HG03025 (cell line): ENCODE results near the gene ANGEL2.
A peak's percentile ranks its signal among the peaks of the same experiment; 100 is the strongest.
"Not testable (repeated sequence)": the region's sequence is repeated elsewhere in the genome, so short reads cannot be mapped to it uniquely, and the experiment has no call there.

Source experiments
- ATAC-seq: cut with Tn5 transposase; IDR thresholded peaks from one replicate; pipeline ENCODE4 v1.9.1; 2021; ENCODE audit warnings: mild to moderate bottlenecking, moderate library complexity; ENCODE audit not compliant: unreplicated experiment, low FRiP score

Gene ANGEL2

GRCh38 chr1:213020016-213020415 lies 4.3 kb upstream of the ANGEL2 start:
- no peak for ATAC-seq

- no peak for ATAC-seq
Observed at GRCh38 chr1:213019450-213019849, 3.8 kb upstream of the ANGEL2 start.

GRCh38 chr1:213017447-213018273 lies 2.0 kb upstream of the ANGEL2 start:
- no peak for ATAC-seq

DNA sequence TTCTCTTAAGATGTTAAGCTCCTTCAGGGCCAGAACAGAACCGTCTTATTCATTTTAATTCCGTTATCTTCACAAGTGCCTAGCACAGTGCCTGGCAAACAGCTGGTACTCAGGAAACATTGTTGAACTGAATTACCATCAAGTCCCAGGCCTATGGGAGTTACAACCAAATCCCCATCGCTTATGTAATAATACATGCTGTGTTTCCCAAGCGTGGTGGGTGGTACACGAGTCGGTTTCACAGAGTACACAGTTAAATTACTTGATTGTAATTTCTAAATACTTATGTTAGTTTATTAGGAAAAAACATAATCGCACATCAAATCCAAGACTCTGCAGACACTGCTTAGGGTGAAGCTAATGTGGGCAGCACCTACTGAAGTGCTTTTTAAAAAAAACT lies 1.0 kb downstream of the ANGEL2 start:
- no peak for ATAC-seq

- no peak for ATAC-seq
Observed at GRCh38 chr1:213008564-213008963, 7.1 kb downstream of the ANGEL2 start.

- ATAC-seq: no peak
Observed at GRCh38 chr1:213003256-213003655, 12.4 kb downstream of the ANGEL2 start.

- no peak for ATAC-seq
Observed at GRCh38 chr1:212994926-212995325, 20.7 kb downstream of the ANGEL2 start.

DNA sequence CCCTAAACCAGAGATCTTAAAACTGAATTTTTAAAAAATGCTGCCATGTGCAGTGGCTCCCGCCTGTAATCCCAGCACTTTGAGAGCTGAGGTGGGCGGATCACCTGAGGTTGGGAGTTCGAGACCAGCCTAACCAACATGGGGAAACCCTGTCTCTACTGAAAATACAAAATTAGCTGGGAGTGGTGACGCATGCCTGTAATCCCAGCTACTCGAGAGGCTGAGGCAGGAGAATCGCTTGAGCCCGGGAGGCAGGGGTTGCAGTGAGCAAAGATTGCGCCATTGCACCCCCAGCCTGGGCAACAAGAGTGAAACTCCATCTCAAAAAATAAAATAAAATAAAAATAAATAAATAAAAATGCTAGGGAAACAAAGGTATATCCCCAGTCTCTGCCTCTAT lies 21.7 kb downstream of the ANGEL2 start:
- not testable (repeated sequence) for ATAC-seq

- no peak for ATAC-seq
Observed at GRCh38 chr1:212990276-212990675, 25.4 kb downstream of the ANGEL2 start.

DNA sequence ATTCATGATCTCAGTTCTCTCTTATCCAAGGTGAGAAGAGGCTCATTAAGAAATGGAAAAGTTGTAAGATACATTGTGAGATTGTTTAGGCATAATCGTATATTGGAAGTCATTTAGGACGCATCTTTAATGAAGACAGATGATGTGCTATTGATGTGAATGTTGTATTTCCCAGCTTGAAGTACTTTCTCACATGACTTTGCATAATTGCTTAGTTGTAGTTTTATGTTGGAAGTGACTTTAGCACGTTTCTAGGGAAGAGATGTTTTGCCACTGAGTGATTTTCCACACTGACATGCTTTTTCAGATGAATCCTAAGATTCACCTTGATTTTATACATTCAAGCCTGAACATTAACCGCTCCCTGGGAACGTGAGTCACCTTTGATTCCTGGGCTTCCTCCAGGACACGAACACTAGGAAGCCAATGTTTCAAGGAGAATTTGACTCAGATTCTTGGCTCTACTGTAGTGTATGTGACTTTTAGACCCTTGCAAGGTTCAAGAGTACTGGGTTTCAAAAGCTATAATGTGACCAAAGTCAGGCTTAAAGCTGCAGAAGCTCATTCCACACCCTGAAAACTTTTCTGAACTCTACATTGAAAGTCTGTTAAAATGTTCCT lies 27.9 kb downstream of the ANGEL2 start:
- ATAC-seq: no peak

- no peak for ATAC-seq
Observed at GRCh38 chr1:212986551-212986950, 29.1 kb downstream of the ANGEL2 start.

- ATAC-seq: no peak
Observed at GRCh38 chr1:212984522-212985291, 31.0 kb downstream of the ANGEL2 start.

DNA sequence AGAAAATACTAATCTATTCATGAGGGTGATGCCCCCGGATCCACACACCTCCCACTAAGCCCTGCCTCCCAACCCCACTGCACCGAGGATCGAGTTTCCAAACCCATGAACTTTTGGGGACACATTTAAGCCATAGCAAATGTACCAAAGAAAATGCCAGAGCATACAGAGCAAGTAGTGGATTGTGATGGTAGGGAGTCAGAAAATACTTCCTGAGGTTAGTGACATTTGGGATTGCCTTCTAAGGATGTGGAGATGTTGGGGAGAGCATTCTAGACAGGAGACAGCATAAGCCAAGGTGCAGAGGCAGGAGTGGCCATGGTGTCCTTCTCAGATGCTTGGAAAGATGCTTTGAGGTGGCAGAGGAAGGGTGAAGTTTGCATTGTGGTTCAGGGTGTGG lies 32.2 kb downstream of the ANGEL2 start:
- ATAC-seq: no peak

- no peak for ATAC-seq
Observed at GRCh38 chr1:212982430-212983152, 33.1 kb downstream of the ANGEL2 start.

DNA sequence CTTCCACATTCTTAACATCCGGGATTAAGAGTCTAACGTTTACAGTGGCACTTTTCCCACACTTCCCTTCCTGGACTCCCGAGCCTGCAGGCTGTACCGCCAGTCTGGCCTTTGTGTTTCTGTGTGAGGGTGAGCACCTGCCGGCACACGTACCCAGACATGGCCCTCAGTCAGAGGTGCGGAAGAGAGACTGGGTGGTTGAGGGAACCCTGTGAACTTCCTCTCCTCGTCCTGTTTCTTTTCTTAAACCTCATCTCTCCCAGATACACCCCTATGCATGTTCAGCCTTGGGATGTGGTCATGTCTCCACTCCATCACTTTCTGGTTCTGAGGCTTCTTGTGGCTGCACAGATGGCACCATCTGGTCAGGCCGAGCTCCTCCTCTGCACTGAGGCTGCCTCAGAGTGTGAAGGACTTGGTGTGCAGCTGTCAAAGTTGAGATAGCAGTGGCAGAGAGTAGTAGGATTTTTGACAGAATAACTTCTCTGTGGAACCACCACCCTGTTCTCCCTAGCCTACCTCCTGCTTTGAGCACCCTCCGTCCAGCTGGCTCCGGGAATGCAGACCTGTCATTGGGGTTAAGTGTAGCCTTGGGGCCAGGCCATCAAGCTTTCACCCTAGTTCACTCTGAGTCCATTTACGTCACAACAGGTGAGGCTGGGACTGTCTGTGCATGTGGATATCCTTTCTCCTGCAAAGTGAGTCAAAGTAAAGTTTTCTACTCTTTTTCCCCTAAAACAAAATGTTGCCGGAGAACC lies 33.9 kb downstream of the ANGEL2 start:
- ATAC-seq: no peak

DNA sequence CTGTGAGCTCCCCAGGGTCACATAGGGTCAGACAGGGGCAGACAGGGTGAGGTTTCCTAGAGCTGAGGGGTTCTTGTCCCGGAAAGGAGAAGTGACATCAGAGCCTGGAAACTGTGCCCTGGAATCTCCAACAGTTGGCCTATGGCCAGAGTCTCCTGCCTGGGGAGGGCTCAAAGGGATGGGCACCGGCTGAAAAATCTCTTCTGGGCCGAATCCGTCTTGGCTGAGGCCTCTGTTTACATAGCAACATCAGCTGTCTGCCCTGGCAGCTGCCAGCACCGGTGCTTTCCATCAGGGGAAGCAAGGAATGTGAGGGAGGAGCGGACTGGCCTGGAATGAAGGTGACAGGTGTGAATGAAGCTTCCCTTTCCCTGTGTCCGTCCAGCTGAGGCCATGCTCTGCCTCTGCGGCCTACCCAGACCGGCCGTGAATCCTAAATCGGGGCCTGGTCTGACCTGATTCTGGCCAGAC lies 34.6 kb downstream of the ANGEL2 start:
- ATAC-seq: no peak

DNA sequence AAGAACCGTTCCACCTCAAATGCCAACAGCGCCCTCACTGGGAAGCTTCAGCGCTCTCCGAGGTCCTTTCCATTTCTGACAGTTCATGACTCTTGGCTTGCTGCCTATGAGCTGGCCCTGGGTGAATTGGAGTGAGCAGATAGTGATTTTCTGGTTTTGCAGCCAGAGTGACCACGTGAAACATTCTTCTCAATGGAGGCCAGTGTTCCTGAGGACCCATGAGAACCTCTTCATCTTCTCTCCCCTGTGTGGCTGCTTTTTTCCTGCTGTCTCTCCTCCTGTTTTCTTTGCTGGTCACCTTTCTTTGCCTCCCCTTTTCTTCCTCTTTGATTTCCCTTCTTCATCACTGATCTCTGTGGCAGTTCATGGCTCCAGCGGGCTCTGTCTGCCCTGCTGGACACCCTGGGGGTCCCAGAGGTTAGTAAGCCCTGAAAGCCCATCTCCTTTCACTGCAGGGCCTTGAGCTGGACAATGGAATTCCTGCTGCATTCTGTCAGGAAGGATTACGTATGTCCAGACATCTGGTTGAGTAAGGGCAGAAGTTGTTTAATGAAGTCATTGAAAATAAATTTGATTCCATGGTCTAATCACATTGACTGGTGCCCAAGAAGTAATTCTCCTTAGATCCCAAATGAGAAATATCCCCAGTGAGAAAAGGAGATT lies 35.4 kb downstream of the ANGEL2 start:
- ATAC-seq: peak; percentile 1

DNA sequence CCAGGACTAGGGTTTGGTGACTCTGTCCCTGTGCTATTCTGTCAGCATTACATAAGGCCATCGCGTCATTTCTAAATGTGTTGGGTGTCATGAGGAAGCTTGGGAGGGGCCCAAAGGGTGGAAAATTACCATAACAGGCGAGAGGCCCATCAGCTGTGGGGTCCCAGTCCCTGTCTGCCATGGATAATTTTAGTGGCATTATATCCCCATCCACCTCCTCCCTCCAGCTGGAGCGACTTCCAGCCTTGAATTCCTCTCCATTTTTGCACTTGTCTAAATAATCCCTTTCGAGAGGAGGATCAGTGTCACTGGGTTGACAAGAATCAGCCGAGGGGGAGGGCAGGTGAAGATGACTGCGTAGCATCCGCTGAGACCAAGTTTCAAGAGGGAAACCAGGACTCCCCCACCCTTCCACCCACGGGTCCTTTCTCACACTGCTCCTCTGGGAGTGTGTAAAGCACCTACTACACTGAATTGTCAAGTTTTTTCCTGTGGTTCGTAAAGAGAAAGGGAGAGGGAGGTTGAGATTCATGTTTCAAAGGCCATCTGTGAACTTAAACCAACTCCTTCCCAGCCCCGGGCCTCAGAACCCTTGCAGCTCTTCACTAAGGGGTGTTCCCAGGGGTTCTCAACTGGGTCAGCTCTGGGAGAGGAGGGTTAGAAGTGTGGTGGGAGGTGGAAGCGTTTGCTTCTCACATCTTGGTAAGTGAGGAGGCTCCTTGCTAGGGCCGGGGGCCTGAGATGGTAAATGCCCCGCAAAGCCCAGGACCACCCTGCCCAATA lies 36.1 kb downstream of the ANGEL2 start:
- ATAC-seq: peak; percentile 73
